Vagina (tissue), 2 donors: ENCODE measurements around the gene COL5A2. TPM values are rescaled to one million over a fixed set of nuclear protein-coding genes. Genes with fewer than 3 reads are reported as not detected.
A peak's percentile ranks its signal among the peaks of the same experiment; 100 is the strongest.

Experiments
- DNase-seq, 2 donors: peaks; one replicate each; pipeline ENCODE4 v3.0.0-alpha.2; 2017; ENCODE audit errors: extremely low spot score in 2 of 2
- H3K27ac ChIP-seq: fragments of 200-600 bp; sonication (generic); one replicate; pipeline ENCODE4 v1.5.1; 2019
- H3K27me3 ChIP-seq: fragments of 200-600 bp; sonication (generic); one replicate; pipeline ENCODE4 v1.5.1; 2019
- H3K36me3 ChIP-seq, 2 donors: fragments of 200-600 bp; sonication (generic); one replicate each; pipeline ENCODE4 v1.5.1; 2017 to 2019
- H3K4me1 ChIP-seq: fragments of 200-600 bp; sonication (generic); one replicate; pipeline ENCODE4 v1.5.1; 2019
- H3K4me3 ChIP-seq, 2 donors: fragments of 200-600 bp; sonication (generic); 1 replicate in 1 of 2; 2 replicates in 1 of 2; pipeline ENCODE4 v1.5.1; 2016 to 2019
- H3K9me3 ChIP-seq: fragments of 200-600 bp; sonication (generic); one replicate; pipeline ENCODE4 v1.5.1; 2019
- POLR2A ChIP-seq, 2 donors: fragments of 450-650 bp; IDR thresholded peaks; one replicate each; pipeline ENCODE4 v1.6.1; 2017; ENCODE audit warnings: antibody characterized with exemption in 2 of 2, mild to moderate bottlenecking in 2 of 2, moderate library complexity in 2 of 2
- POLR2AphosphoS5 ChIP-seq, 2 donors: sonication (generic); formaldehyde crosslinking; IDR thresholded peaks; one replicate each; pipeline ENCODE4 v1.9.0; 2017; ENCODE audit warnings: antibody characterized with exemption in 2 of 2, mild to moderate bottlenecking in 2 of 2, low read depth in 1 of 2; ENCODE audit not compliant: insufficient read depth in 1 of 2
- intact Hi-C: fragments of 100-400 bp; cut with DNase I; formaldehyde crosslinking; loops from one replicate; pipeline ENCODE4 v1.15.1; 2023
- total RNA-seq: library from RNA; depleted of rRNA; stranded (reverse); fragments of >200 nt; gene quantifications from one replicate; pipeline ENCODE4 v1.2.3, GENCODE V29; 2016
- TF ChIP-seq, protein P1 (sequence below), 3 experiments: fragments of 450-650 bp in 2 of 3; fragments of 200-600 bp in 1 of 3; sonication (generic) in 1 of 3; IDR thresholded peaks; one replicate each; pipeline ENCODE4 v1.5.1; 2017 to 2019; ENCODE audit warnings: antibody characterized with exemption in 3 of 3, mild to moderate bottlenecking in 2 of 3, moderate library complexity in 2 of 3

COL5A2 gene
- total RNA-seq, 1 donor from 2014 or later, result 33.1 TPM

DNA sequence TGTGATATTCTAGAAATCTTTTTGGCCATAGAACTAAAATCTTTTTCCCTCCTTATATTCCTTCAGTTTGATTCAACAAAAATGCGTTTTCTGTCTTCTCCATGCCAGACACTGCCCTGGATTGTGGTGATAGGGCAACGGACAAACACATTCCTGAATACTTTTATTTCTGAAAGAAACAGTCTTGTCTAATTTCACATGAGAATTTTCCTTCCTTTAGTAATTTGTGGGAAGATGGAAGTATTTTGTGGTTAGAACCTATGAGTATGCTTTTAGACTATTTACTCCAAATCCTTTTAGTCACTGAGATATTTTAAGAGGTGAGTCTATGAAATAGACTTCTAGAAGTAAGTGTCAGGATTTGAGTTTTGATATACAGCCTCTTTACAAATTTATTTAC lies 49.6 kb downstream of the COL5A2 start:
- no peak for DNase-seq
- TF ChIP-seq, protein P1, sequence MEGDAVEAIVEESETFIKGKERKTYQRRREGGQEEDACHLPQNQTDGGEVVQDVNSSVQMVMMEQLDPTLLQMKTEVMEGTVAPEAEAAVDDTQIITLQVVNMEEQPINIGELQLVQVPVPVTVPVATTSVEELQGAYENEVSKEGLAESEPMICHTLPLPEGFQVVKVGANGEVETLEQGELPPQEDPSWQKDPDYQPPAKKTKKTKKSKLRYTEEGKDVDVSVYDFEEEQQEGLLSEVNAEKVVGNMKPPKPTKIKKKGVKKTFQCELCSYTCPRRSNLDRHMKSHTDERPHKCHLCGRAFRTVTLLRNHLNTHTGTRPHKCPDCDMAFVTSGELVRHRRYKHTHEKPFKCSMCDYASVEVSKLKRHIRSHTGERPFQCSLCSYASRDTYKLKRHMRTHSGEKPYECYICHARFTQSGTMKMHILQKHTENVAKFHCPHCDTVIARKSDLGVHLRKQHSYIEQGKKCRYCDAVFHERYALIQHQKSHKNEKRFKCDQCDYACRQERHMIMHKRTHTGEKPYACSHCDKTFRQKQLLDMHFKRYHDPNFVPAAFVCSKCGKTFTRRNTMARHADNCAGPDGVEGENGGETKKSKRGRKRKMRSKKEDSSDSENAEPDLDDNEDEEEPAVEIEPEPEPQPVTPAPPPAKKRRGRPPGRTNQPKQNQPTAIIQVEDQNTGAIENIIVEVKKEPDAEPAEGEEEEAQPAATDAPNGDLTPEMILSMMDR (IDR thresholded peaks at IDR 0.05), result no peak
- Histone ChIP-seq H3K27me3 (no peaks in the 10 kb centered on the region), H3K27ac (peak overlapping the region; percentile 31), H3K4me1 (peaks cover 23% of the 10 kb centered on the region), H3K9me3 (no peaks in the 10 kb centered on the region), H3K36me3 (no peaks in the 10 kb centered on the region), H3K4me3 (no peak overlapping the region)
- intact Hi-C loops, result no loop called here

DNA sequence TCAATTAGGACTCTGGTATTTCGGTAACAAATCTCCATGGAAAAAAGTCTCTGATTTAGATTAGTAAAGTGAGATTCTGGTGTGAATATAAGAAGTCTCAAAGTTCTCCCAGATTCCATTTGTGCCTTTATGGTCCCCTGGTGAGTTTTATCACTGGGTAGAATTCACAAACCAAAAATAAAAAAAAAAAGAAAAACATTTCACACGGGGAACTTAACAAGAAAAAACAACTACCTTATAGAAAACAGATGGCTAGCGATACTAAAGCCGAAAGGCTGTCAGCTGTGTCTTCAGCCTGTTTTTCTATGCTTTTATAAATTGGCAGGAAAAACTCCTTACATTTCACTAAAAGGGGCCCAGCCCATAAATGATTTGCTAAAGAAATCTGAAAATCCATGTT lies 50.6 kb downstream of the COL5A2 start:
- TF ChIP-seq POLR2A (IDR thresholded peaks at IDR 0.05), result no peak
- TF ChIP-seq POLR2AphosphoS5 (IDR thresholded peaks at IDR 0.05; ENCODE audit: insufficient read depth in 1 of 2, low read depth in 1 of 2), result no peak
- TF ChIP-seq, protein P1 (IDR thresholded peaks at IDR 0.05), result no peak
- Histone ChIP-seq H3K9me3 (no peaks in the 10 kb centered on the region), H3K4me3 (no peak overlapping the region), H3K36me3 (no peaks in the 10 kb centered on the region), H3K27ac (peak overlapping the region; percentile 31), H3K27me3 (no peaks in the 10 kb centered on the region), H3K4me1 (peaks cover 23% of the 10 kb centered on the region)
- intact Hi-C loops, result no loop called here
- no peak for DNase-seq

DNA sequence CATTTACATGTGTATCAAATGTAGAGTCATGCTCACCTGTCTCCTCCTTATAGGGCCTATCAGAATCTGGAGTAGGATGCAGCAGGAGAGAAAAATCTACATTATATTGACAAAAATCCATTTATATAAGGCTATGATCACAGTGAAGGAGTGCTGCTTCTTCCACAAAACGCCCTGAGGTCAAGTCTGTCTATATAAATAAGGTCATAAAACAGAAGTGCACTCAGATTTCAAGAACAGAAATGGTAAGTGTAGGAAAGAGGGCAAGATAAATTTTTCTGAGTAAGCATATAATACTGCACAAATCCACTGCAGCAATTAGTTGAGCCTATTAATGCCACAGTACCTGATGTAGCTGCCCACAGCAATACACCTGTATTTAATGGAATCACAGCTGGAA lies 51.8 kb downstream of the COL5A2 start:
- H3K27ac ChIP-seq, result no peak overlapping the region
- no peaks in the 10 kb centered on the region for H3K36me3 ChIP-seq
- intact Hi-C loops, result no loop called here
- H3K4me3 ChIP-seq, result no peak overlapping the region
- DNase-seq, result no peak
- TF ChIP-seq POLR2AphosphoS5 (IDR thresholded peaks at IDR 0.05; ENCODE audit: insufficient read depth in 1 of 2, low read depth in 1 of 2) (no peak), POLR2A (IDR thresholded peaks at IDR 0.05) (no peak)
- TF ChIP-seq, protein P1 (IDR thresholded peaks at IDR 0.05), result no peak
- H3K9me3 ChIP-seq, result no peaks in the 10 kb centered on the region
- H3K27me3 ChIP-seq, result no peaks in the 10 kb centered on the region
- H3K4me1 ChIP-seq, result peaks cover 23% of the 10 kb centered on the region

DNA sequence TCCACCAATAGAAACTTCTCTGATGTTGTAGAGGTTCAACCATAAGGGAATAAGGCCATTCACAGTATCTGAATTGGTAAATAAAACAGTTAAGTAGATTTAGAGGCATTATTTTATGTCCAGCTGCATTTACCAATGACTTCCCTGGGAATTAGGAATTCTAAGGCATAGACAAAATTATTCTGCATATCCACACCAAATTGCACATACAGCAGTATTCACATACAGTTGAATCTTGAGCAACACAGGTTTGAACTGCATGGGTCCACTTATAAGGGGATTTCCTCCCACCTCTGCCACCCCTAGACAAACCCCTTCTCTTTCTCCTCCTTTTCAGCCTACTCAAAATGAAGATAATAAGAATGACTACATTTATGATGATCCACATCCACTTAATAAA lies 54.4 kb downstream of the COL5A2 start:
- no peaks in the 10 kb centered on the region for H3K27me3 ChIP-seq
- H3K4me3 ChIP-seq, result no peak overlapping the region
- H3K27ac ChIP-seq, result no peak overlapping the region
- H3K36me3 ChIP-seq, result no peaks in the 10 kb centered on the region
- H3K4me1 ChIP-seq, result peaks cover 22% of the 10 kb centered on the region
- TF ChIP-seq, protein P1 (IDR thresholded peaks at IDR 0.05), result no peak
- TF ChIP-seq POLR2AphosphoS5 (IDR thresholded peaks at IDR 0.05; ENCODE audit: insufficient read depth in 1 of 2, low read depth in 1 of 2) (no peak), POLR2A (IDR thresholded peaks at IDR 0.05) (no peak)
- DNase-seq, result no peak
- H3K9me3 ChIP-seq, result no peaks in the 10 kb centered on the region
- intact Hi-C loops, result no loop called here

DNA sequence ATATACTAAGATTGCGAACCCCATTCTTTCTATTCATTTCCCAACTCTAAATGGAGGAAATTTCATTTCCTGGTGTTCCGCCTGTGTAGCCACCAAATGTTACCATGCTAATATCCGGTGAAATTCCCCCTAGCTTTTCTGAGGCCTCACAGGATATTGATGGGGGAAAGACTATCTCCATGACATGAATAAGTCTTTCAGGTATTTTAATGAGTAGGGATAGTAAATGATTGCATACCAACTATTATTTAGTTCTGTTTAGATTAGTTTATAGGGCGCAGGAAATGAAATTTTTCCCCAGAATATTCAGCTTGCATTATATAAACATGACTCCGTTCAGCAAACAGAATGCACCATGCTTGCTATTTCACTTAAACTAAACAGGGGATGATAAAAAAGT lies 55.4 kb downstream of the COL5A2 start:
- intact Hi-C loops, result no loop called here
- TF ChIP-seq POLR2A (IDR thresholded peaks at IDR 0.05), result no peak
- TF ChIP-seq, protein P1 (IDR thresholded peaks at IDR 0.05), result no peak
- TF ChIP-seq POLR2AphosphoS5 (IDR thresholded peaks at IDR 0.05; ENCODE audit: insufficient read depth in 1 of 2, low read depth in 1 of 2), result no peak
- Histone ChIP-seq H3K27ac (no peak overlapping the region), H3K9me3 (no peaks in the 10 kb centered on the region), H3K4me3 (no peak overlapping the region), H3K4me1 (peaks cover 20% of the 10 kb centered on the region), H3K27me3 (no peaks in the 10 kb centered on the region), H3K36me3 (no peaks in the 10 kb centered on the region)
- DNase-seq, result no peak
